Transverse colon (tissue), 4 donors: ENCODE measurements around the gene TAF3. TPM values are rescaled to one million over a fixed set of nuclear protein-coding genes. Genes with fewer than 3 reads are reported as not detected.
A peak's percentile ranks its signal among the peaks of the same experiment; 100 is the strongest.

ENCODE experiments used
- DNase-seq: peaks from one replicate; pipeline ENCODE4 v3.0.0-alpha.2; 2019
- H3K27ac ChIP-seq, 4 donors: fragments of 200-600 bp; sonication (generic); 2 replicates each; pipeline ENCODE4 v1.5.1; 2016 to 2018; ENCODE audit warnings: inconsistent platforms in 4 of 4
- H3K27me3 ChIP-seq: fragments of 200-600 bp; sonication (generic); 2 replicates; pipeline ENCODE4 v1.5.1; 2017; ENCODE audit warnings: inconsistent platforms
- H3K36me3 ChIP-seq, 4 donors: fragments of 200-600 bp; sonication (generic); 2 replicates each; pipeline ENCODE4 v1.5.1; 2017 to 2019; ENCODE audit warnings: inconsistent platforms in 4 of 4
- H3K4me1 ChIP-seq, 4 donors: fragments of 200-600 bp; sonication (generic); 2 replicates each; pipeline ENCODE4 v1.5.1; 2017 to 2020; ENCODE audit warnings: inconsistent platforms in 4 of 4
- H3K4me3 ChIP-seq, 4 donors: fragments of 200-600 bp; sonication (generic); 1 replicate in 1 of 4; 2 replicates in 3 of 4; pipeline versions ENCODE4 v1.5.1 to v1.6.1; 2017 to 2019; ENCODE audit warnings: inconsistent platforms in 4 of 4
- H3K9me3 ChIP-seq, 2 donors: fragments of 200-600 bp; sonication (generic); 2 replicates each; pipeline ENCODE4 v1.5.1; 2017 to 2019; ENCODE audit warnings: inconsistent platforms in 2 of 2
- EP300 ChIP-seq: sonication (generic); formaldehyde crosslinking; IDR thresholded peaks from one replicate; pipeline ENCODE4 v1.6.1; 2017; ENCODE audit warnings: antibody characterized with exemption, low read depth
- POLR2A ChIP-seq: fragments of 450-650 bp; IDR thresholded peaks from one replicate; pipeline ENCODE4 v1.6.1; 2016; ENCODE audit warnings: antibody characterized with exemption, mild to moderate bottlenecking, moderate library complexity
- POLR2AphosphoS5 ChIP-seq, 3 donors: sonication (generic); formaldehyde crosslinking; IDR thresholded peaks; one replicate each; pipeline ENCODE4 v1.6.1; 2016; ENCODE audit warnings: antibody characterized with exemption in 3 of 3
- WGBS, 2 donors: methylation state at CpG; one replicate each; pipeline ENCODE4 v1.1.5; 2018; ENCODE audit warnings: low coverage in 1 of 2; 5-methylcytosine and 5-hydroxymethylcytosine counted together
- in situ Hi-C, 4 donors: fragments of 200-750 bp; cut with MboI; loops; one replicate each; pipeline versions ENCODE4 v1.15.0 to v1.15.1; 2017; ENCODE audit warnings: low sequenced_read_pairs in 3 of 4, low pct_ligation_motif_present in 1 of 4, low pct_unique_long_range_greater_than_20kb in 1 of 4
- intact Hi-C: fragments of 100-400 bp; cut with DNase I; formaldehyde crosslinking; loops from one replicate; pipeline ENCODE4 v1.15.1; 2023; ENCODE audit warnings: low total_unique reads
- total RNA-seq, 4 donors: library from RNA; depleted of rRNA; stranded (reverse); fragments of >200 nt; gene quantifications; one replicate each; pipeline ENCODE4 v1.1.0, GENCODE V29; 2016
- TF ChIP-seq, protein P1 (sequence below), 5 experiments: fragments of 200-600 bp in 3 of 5; fragments of 450-650 bp in 2 of 5; sonication (generic) in 3 of 5; IDR thresholded peaks; 1 replicate in 2 of 5; 2 replicates in 3 of 5; pipeline ENCODE4 v1.5.1; 2016 to 2017; ENCODE audit warnings: antibody characterized with exemption in 5 of 5, inconsistent platforms in 3 of 5, mild to moderate bottlenecking in 2 of 5, moderate library complexity in 1 of 5

The TAF3 gene
- total RNA-seq, 4 donors from 2014 or later: 4.8 to 35.6 (median 9.6) TPM

GRCh38 chr10:8060704-8061121 lies 242.4 kb downstream of the TAF3 start:
- intact Hi-C loops (no loop called here), in situ Hi-C loops (no loop called here)
- DNase-seq: no peak
- TF ChIP-seq POLR2A: no peak
- no peak for TF ChIP-seq POLR2AphosphoS5 (IDR thresholded peaks at IDR 0.05)
- TF ChIP-seq, protein P1, sequence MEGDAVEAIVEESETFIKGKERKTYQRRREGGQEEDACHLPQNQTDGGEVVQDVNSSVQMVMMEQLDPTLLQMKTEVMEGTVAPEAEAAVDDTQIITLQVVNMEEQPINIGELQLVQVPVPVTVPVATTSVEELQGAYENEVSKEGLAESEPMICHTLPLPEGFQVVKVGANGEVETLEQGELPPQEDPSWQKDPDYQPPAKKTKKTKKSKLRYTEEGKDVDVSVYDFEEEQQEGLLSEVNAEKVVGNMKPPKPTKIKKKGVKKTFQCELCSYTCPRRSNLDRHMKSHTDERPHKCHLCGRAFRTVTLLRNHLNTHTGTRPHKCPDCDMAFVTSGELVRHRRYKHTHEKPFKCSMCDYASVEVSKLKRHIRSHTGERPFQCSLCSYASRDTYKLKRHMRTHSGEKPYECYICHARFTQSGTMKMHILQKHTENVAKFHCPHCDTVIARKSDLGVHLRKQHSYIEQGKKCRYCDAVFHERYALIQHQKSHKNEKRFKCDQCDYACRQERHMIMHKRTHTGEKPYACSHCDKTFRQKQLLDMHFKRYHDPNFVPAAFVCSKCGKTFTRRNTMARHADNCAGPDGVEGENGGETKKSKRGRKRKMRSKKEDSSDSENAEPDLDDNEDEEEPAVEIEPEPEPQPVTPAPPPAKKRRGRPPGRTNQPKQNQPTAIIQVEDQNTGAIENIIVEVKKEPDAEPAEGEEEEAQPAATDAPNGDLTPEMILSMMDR (IDR thresholded peaks at IDR 0.05): no peak
- no peak for TF ChIP-seq EP300
- Histone ChIP-seq H3K27me3 (peaks cover 96% of the 10 kb centered on the region), H3K4me3 (peak overlapping the region in 1 of 4 donors; percentile 8), H3K27ac (peak overlapping the region in 3 of 4 donors; percentile 25 to 52 (median 42)), H3K9me3 (no peaks in the 10 kb centered on the region), H3K36me3 (no peaks in the 10 kb centered on the region), H3K4me1 (peaks cover 0 to 5% (median 3%) of the 10 kb centered on the region in 4 donors)
- WGBS, 2 donors: 46 to 58% methylated on average over 7 to 10 of the region's 10 CpGs

DNA sequence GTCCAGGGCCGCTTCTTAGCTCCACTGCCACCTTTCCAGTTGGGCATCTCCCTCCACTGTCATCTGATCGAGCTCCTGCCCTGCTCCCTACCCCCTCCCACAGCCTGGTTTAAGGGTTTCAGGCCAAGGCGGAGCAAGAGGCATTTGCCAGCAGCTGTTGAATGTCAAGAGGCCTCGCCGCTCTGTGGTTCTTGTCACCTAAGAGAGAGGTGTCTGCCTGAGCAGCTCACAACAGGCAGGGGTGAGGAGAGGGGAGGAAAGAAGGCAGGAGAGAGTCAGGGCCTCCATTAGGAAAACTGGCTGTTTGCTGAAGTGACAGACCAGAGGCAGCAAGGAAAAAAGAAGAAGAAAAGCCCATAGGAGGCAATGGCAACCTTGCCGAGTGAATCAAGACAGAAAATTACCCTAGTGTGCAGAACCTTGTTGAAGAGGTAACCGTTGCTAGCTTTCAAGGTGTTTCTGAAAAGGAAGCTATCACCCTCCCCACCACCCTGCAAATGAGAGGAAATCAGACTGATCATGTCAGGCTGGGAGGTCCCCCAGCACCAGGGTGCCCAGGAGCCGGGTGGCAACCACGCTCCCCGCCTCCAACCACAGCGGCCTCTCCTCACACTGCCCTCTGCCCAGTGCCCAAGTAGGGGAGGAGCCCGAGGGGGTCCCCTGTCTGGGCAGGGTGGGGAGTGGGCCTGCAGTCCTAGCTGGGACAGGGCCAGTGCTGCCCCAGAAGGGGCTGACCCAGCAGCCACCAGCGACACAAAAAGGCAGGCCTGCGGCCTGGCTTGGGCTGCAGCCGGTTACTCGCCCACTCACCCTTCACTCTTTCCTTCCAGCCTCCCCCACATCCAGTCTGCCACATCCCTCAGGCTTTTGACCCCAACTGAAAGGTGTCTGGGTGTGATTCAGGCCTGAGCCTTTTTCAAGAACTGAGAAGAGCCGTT lies 243.2 kb downstream of the TAF3 start:
- 73% methylated on average over 15 of the region's 17 CpGs; no CpG with 5 or more reads in 1 of the 2 donors for WGBS, 2 donors
- peaks cover 0 to 3% (median 0%) of the 10 kb centered on the region in 4 donors for H3K4me1 ChIP-seq
- H3K9me3 ChIP-seq: no peaks in the 10 kb centered on the region
- intact Hi-C loops: no loop called here
- no peaks in the 10 kb centered on the region for H3K36me3 ChIP-seq
- peak overlapping the region in 3 of 4 donors; percentile 30 to 52 (median 42) for H3K27ac ChIP-seq
- DNase-seq: no peak
- peaks cover 95% of the 10 kb centered on the region for H3K27me3 ChIP-seq
- TF ChIP-seq, protein P1 (IDR thresholded peaks at IDR 0.05): no peak
- TF ChIP-seq EP300 (no peak), POLR2AphosphoS5 (IDR thresholded peaks at IDR 0.05) (no peak), POLR2A (no peak)
- in situ Hi-C loops: no loop called here
- H3K4me3 ChIP-seq: no peak overlapping the region

GRCh38 chr10:8063128-8063908 lies 245.0 kb downstream of the TAF3 start:
- 70 to 74% methylated on average over 9 to 15 of the region's 15 CpGs for WGBS, 2 donors
- intact Hi-C loops: no loop called here
- Histone ChIP-seq H3K27me3 (peaks cover 85% of the 10 kb centered on the region), H3K27ac (no peak overlapping the region), H3K4me3 (no peak overlapping the region), H3K4me1 (peaks cover 0 to 3% (median 0%) of the 10 kb centered on the region in 4 donors), H3K9me3 (no peaks in the 10 kb centered on the region), H3K36me3 (no peaks in the 10 kb centered on the region)
- in situ Hi-C loops: no loop called here
- DNase-seq: no peak
- no peak for TF ChIP-seq POLR2AphosphoS5 (IDR thresholded peaks at IDR 0.05)
- TF ChIP-seq, protein P1 (IDR thresholded peaks at IDR 0.05): no peak
- TF ChIP-seq POLR2A: no peak
- TF ChIP-seq EP300: no peak

GRCh38 chr10:8063935-8064334 lies 245.6 kb downstream of the TAF3 start:
- peaks cover 79% of the 10 kb centered on the region for H3K27me3 ChIP-seq
- no peaks in the 10 kb centered on the region for H3K36me3 ChIP-seq
- no peaks in the 10 kb centered on the region for H3K9me3 ChIP-seq
- intact Hi-C loops (no loop called here), in situ Hi-C loops (no loop called here)
- WGBS, 2 donors: 70 to 81% methylated on average over 12 to 13 of the region's 13 CpGs
- H3K4me1 ChIP-seq: peaks cover 0 to 3% (median 0%) of the 10 kb centered on the region in 4 donors
- no peak overlapping the region for H3K27ac ChIP-seq
- TF ChIP-seq, protein P1 (IDR thresholded peaks at IDR 0.05): no peak
- TF ChIP-seq POLR2AphosphoS5 (IDR thresholded peaks at IDR 0.05): no peak
- DNase-seq: no peak
- H3K4me3 ChIP-seq: no peak overlapping the region
